WERI-Rb-1 (cell line): ENCODE measurements around the gene ZKSCAN1.

Experiments
- DNase-seq: peaks from one replicate; pipeline ENCODE4 v3.0.0-alpha.2; 2020
- H3K27ac ChIP-seq: fragments of 250-450 bp; sonication (Bioruptor Pico); 2 replicates; pipeline ENCODE4 v1.5.1; 2020; ENCODE audit warnings: mild to moderate bottlenecking, moderate library complexity
- H3K27me3 ChIP-seq: fragments of 250-450 bp; sonication (Bioruptor Pico); 2 replicates; pipeline ENCODE4 v1.5.1; 2021; ENCODE audit warnings: mild to moderate bottlenecking, low read depth, moderate library complexity; ENCODE audit not compliant: insufficient read depth, severe bottlenecking
- H3K36me3 ChIP-seq: fragments of 250-450 bp; sonication (Bioruptor Pico); 2 replicates; pipeline ENCODE4 v1.5.1; 2020; ENCODE audit warnings: mild to moderate bottlenecking, moderate library complexity
- H3K4me3 ChIP-seq: 2 replicates; pipeline ENCODE4 v1.5.1; 2011; ENCODE audit warnings: low read depth, mild to moderate bottlenecking, control low read depth, low read length
- H3K9me3 ChIP-seq: fragments of 250-450 bp; sonication (Bioruptor Pico); 2 replicates; pipeline ENCODE4 v1.5.1; 2021; ENCODE audit warnings: mild to moderate bottlenecking, moderate library complexity; ENCODE audit not compliant: severe bottlenecking
- TF ChIP-seq, protein P1 (sequence below): IDR thresholded peaks from 2 replicates; pipeline ENCODE4 v1.5.1; 2011; ENCODE audit warnings: low read depth, mild to moderate bottlenecking, control low read depth, inconsistent platforms, low read length

ZKSCAN1 gene

DNA sequence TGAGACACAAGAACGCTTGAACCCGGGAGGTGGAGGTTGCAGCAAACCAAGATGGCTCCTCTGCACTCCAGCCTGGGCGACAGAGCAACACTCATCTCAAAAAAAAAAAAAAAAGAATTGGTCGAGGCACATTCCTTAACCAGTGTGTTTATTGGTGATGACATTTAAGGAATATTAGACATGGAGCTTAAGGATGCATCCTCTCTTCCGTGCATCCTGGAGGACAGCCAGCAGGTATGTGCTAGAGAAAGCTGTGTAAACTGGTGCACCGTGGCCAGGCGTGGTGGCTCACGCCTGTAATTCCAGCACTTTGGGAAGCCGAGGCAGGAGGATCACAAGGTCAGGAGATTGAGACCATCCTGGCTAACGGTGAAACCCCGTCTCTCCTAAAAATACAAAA, 11.8 kb downstream of the ZKSCAN1 start:
- TF ChIP-seq, protein P1, sequence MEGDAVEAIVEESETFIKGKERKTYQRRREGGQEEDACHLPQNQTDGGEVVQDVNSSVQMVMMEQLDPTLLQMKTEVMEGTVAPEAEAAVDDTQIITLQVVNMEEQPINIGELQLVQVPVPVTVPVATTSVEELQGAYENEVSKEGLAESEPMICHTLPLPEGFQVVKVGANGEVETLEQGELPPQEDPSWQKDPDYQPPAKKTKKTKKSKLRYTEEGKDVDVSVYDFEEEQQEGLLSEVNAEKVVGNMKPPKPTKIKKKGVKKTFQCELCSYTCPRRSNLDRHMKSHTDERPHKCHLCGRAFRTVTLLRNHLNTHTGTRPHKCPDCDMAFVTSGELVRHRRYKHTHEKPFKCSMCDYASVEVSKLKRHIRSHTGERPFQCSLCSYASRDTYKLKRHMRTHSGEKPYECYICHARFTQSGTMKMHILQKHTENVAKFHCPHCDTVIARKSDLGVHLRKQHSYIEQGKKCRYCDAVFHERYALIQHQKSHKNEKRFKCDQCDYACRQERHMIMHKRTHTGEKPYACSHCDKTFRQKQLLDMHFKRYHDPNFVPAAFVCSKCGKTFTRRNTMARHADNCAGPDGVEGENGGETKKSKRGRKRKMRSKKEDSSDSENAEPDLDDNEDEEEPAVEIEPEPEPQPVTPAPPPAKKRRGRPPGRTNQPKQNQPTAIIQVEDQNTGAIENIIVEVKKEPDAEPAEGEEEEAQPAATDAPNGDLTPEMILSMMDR = no peak
- no peak overlapping the region for H3K27ac ChIP-seq
- no peak overlapping the region for H3K4me3 ChIP-seq
- DNase-seq = no peak
- no peaks in the 10 kb centered on the region for H3K27me3 ChIP-seq
- H3K9me3 ChIP-seq = no peaks in the 10 kb centered on the region
- H3K36me3 ChIP-seq = peaks cover 56% of the 10 kb centered on the region

DNA sequence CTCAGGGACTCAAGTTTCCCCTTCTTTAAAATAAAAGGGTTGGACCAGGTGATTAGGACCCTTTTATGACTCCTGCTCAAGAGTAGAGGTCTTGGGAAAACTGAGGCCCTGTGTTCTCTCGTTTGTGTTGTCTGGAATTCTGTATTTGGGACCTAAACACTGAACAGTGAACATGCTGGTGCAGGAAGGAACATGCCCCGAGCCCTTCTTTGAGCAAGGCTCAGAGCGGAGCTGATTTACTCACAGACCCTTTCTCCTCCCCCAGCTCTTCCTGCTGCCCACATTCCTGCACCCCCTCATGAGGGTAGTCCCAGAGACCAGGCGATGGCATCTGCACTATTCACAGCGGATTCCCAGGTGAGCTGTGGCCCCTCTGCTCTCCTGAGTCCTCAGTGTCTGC, 14.2 kb downstream of the ZKSCAN1 start:
- no peak overlapping the region for H3K4me3 ChIP-seq
- H3K27me3 ChIP-seq = no peaks in the 10 kb centered on the region
- peaks cover 58% of the 10 kb centered on the region for H3K36me3 ChIP-seq
- H3K9me3 ChIP-seq = no peaks in the 10 kb centered on the region
- DNase-seq = no peak
- no peak overlapping the region for H3K27ac ChIP-seq
- TF ChIP-seq, protein P1 = no peak

- Histone ChIP-seq H3K36me3 (peaks cover 66% of the 10 kb centered on the region), H3K27me3 (no peaks in the 10 kb centered on the region), H3K9me3 (no peaks in the 10 kb centered on the region), H3K4me3 (no peak overlapping the region), H3K27ac (no peak overlapping the region)
- no peak for DNase-seq
- TF ChIP-seq, protein P1 = no peak
Observed at GRCh38 chr7:100033526-100033925, 18.1 kb downstream of the ZKSCAN1 start.

DNA sequence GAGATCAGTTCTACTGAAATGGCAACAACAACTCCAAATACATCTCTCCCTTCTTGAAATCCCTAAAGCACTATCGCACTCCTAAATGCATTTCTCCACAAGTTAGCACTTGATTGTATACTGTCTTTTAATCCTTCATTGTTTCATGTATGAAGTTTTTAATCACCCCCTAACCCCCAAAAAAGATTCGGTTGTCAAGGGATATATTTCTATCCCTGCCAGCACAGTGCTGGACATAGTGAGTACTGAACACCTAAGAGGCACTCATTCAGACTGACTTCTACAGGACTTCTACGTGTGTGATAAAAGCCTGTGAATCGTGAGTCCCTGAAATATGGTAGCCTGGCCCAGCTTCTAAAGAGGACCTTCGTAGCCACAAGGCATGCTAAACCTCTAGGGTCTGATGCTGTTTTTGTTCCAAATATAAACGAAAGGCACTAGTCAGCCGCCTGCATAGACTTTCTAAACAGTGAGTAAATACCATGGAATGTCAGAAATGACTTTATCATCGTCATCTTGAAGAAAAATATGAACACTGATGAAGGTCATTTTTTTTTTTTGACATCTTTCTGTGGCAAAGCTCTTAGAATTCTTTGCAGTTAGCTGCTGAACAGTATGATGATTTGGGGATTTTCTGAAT, 19.6 kb downstream of the ZKSCAN1 start:
- no peak overlapping the region for H3K27ac ChIP-seq
- no peaks in the 10 kb centered on the region for H3K9me3 ChIP-seq
- no peaks in the 10 kb centered on the region for H3K27me3 ChIP-seq
- H3K4me3 ChIP-seq = no peak overlapping the region
- TF ChIP-seq, protein P1 = no peak
- H3K36me3 ChIP-seq = peaks cover 67% of the 10 kb centered on the region
- DNase-seq = no peak

GRCh38 chr7:100035876-100036275, 20.5 kb downstream of the ZKSCAN1 start:
- H3K27me3 ChIP-seq = no peaks in the 10 kb centered on the region
- TF ChIP-seq, protein P1 = no peak

DNA sequence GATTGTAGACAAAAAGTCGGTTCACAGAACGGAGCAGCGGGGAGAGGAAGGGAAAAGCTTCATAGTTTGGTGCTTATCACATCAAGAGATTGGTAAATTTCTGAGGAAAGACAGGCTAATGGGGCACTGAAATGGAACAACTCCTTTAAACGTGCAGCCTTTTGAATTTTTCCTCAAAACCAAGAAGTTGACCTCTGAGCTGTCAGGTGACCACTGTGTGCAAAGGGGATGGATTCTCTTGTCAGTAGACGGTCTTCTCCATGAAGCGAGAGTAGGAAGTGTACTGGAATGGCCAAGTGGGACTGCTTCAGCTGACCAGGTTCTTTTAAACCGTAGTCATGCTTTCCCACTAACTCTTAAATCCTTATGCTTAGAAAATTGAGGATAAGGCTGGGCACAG, 22.9 kb downstream of the ZKSCAN1 start:
- Histone ChIP-seq H3K9me3 (no peaks in the 10 kb centered on the region), H3K36me3 (peaks cover 42% of the 10 kb centered on the region), H3K27me3 (no peaks in the 10 kb centered on the region), H3K27ac (no peak overlapping the region), H3K4me3 (no peak overlapping the region)
- TF ChIP-seq, protein P1 = no peak
- DNase-seq = no peak

More at GRCh38 chr7:100035876-100036275, 20.5 kb downstream of the ZKSCAN1 start:
- Histone ChIP-seq H3K9me3 (no peaks in the 10 kb centered on the region), H3K4me3 (no peak overlapping the region), H3K36me3 (peaks cover 58% of the 10 kb centered on the region), H3K27ac (no peak overlapping the region)
- no peak for DNase-seq
